ENCODE data around the gene UQCRH.

UQCRH gene

GRCh38 chr1:46303038-46303871 is at the start of gene UQCRH, which contains the start of gene LRRC41:
Gene UQCRH, plus strand, starts transcription at chr1:46303698. Its CDS starts 69 bp downstream, at chr1:46303767.
Gene LRRC41, minus strand, starts transcription at chr1:46303616. Its CDS starts 294 bp downstream, at chr1:46303322.
- peak; percentile 84 to 87 for DNase-seq (ENCODE audit: low read depth in 2 of 2)

- DNase-seq (ENCODE audit: low read depth in 2 of 2) = no peak
Measured at GRCh38 chr1:46254668-46255067, 48.8 kb upstream of the UQCRH start.

GRCh38 chr1:46256523-46256922 is 47.0 kb upstream of the UQCRH start:
- no peak for DNase-seq (ENCODE audit: low read depth in 2 of 2)

- no peak for DNase-seq (ENCODE audit: low read depth in 2 of 2)
Measured at GRCh38 chr1:46262508-46262907, 41.0 kb upstream of the UQCRH start.

GRCh38 chr1:46263146-46263545 is 40.4 kb upstream of the UQCRH start:
- no peak for DNase-seq (ENCODE audit: low read depth in 2 of 2)

GRCh38 chr1:46268578-46268977 is 34.9 kb upstream of the UQCRH start:
- DNase-seq (ENCODE audit: low read depth in 2 of 2) = no peak

- DNase-seq (ENCODE audit: low read depth in 2 of 2) = no peak
Measured at GRCh38 chr1:46274225-46275029, 29.1 kb upstream of the UQCRH start.

GRCh38 chr1:46275030-46275337 is 28.5 kb upstream of the UQCRH start:
- no peak for DNase-seq (ENCODE audit: low read depth in 2 of 2)

GRCh38 chr1:46277658-46278373 is 25.7 kb upstream of the UQCRH start:
- no peak for DNase-seq (ENCODE audit: low read depth in 2 of 2)

- no peak for DNase-seq (ENCODE audit: low read depth in 2 of 2)
Measured at GRCh38 chr1:46278807-46279206, 24.7 kb upstream of the UQCRH start.

- no peak for DNase-seq (ENCODE audit: low read depth in 2 of 2)
Measured at GRCh38 chr1:46280092-46280491, 23.4 kb upstream of the UQCRH start.

GRCh38 chr1:46281021-46281420 is 22.5 kb upstream of the UQCRH start:
- no peak for DNase-seq (ENCODE audit: low read depth in 2 of 2)

- DNase-seq (ENCODE audit: low read depth in 2 of 2) = no peak
Measured at GRCh38 chr1:46284058-46284457, 19.4 kb upstream of the UQCRH start.

GRCh38 chr1:46284597-46285564 is 18.6 kb upstream of the UQCRH start:
- no peak for DNase-seq (ENCODE audit: low read depth in 2 of 2)

GRCh38 chr1:46285730-46286477 is 17.6 kb upstream of the UQCRH start:
- peak; percentile 14 to 33 for DNase-seq (ENCODE audit: low read depth in 2 of 2)

GRCh38 chr1:46288485-46289133 is 14.9 kb upstream of the UQCRH start:
- no peak for DNase-seq (ENCODE audit: low read depth in 2 of 2)

- no peak for DNase-seq (ENCODE audit: low read depth in 2 of 2)
Measured at GRCh38 chr1:46289134-46289494, 14.4 kb upstream of the UQCRH start.

GRCh38 chr1:46289976-46290375 is 13.5 kb upstream of the UQCRH start:
- DNase-seq (ENCODE audit: low read depth in 2 of 2) = no peak

GRCh38 chr1:46295306-46295705 is 8.2 kb upstream of the UQCRH start:
- no peak for DNase-seq (ENCODE audit: low read depth in 2 of 2)

GRCh38 chr1:46298387-46298786 is 5.1 kb upstream of the UQCRH start:
- no peak for DNase-seq (ENCODE audit: low read depth in 2 of 2)
